SH-SY5Y (cell line): Measurements from ENCODE around the gene ATP5MC2.

Experiments
- GATA2 ChIP-seq: IDR thresholded peaks from 2 replicates; pipeline ENCODE4 v1.6.1; 2011; ENCODE audit warnings: mild to moderate bottlenecking, low read depth, low read length
- GATA3 ChIP-seq: IDR thresholded peaks from 2 replicates; pipeline ENCODE4 v1.6.1; 2011; ENCODE audit warnings: low read depth, mild to moderate bottlenecking, low read length, moderate library complexity

- TF ChIP-seq GATA2 (no peak), GATA3 (no peak)
Measured at GRCh38 chr12:53636641-53637040, 39.2 kb downstream of the ATP5MC2 start.
